GM21737 (cell line): ENCODE data around the gene SLC38A10.

Experiments used
- ATAC-seq: cut with Tn5 transposase; IDR thresholded peaks from one replicate; pipeline ENCODE4 v1.9.1; 2021; ENCODE audit warnings: mild to moderate bottlenecking, moderate library complexity; ENCODE audit not compliant: unreplicated experiment

The SLC38A10 gene

GRCh38 chr17:81331527-81332043 is 36.5 kb upstream of the SLC38A10 start:
- no peak for ATAC-seq

GRCh38 chr17:81330884-81331245 is 35.8 kb upstream of the SLC38A10 start:
- ATAC-seq, result no peak

DNA sequence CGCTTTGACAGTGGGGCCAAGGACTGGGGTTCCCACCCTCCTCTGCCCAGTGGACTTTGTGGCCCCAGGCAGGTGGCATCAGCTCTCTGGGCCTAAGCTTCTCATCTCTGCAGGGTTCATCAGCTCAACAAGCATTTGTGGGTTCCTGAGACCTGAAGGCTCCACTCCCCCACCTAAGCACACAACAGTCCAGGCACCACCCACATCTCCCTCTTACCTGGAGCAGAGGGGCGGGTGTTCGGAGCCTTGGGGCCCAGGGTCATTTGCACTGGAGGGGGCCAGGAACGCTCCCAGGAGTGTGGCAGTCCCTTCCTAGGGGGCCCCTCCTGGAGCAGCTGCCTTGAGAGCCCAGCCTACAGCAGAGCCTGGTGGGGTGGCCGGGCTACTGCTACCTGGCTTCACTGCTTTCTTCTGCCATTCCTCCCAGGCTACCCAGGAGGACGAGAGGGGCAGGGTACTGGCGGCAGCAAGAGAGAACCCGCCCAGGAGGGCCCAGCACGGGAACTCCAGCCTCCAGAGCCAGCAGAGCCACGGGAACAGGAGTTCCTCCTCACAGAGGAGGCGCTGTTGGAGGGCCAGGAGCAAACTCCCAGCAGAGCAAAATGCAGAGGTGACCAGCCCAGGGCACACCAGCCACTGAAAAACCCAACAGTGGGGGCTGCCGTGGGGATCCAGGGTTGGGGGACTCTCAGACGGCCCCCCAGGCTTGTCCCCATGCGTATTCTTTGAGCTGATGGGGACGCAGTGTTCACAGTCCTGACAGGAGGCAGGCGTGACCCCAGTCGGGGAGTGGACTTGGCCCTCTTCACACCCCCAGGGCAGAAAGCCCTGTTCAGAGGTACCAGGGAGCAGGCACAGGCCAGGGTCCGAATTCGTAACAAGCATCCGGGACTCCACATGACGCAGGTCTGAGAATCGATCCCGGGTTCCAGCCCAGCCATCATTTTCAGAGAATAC is 35.1 kb upstream of the SLC38A10 start:
- no peak for ATAC-seq

DNA sequence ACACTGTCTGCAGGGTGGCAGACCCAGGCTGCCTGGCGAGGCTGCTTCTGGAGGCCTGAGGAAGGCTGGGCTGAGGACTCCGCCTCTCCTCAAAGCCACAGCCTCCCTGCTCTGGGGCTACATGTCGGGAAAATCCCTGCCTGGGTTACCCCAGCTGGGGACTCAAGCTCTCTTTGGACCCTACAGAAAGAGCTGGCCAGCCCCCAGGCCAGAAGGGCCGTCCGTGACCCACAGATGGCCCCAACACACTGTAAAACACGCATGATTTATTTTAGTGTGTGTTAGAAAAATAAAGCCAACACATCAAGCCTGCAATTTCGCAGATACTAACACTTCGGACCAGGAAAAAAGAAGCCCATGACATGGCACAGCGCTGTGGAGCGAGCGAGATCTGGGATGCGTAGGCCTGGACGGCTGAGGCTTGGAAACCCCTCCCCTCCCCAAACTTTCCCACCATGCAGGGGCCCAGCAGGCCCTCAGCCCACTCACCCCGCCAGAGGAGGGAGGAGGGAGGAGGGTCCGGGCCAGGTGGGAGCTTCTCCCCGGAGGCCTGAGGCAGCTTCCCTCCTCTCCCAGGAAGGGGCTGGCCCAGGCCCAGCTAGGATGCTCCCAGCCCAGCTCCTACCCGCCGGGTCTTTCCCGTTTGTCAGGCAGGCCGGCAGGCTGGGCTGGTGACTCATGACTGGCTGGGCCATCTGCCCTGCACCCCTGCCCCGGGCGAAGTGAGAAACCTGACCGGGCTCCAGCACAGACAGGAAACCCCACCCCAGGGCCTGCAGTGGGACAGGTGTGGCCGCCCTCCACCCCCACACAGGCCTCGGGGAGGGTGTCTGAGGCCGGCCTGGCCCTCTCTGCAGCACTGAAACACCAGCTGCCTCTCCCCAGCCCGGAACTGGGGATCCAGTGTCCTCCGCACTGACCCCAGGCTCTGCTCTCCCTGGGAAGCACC is 34.1 kb upstream of the SLC38A10 start:
- ATAC-seq, result no peak

- no peak for ATAC-seq
These were observed 33.4 kb upstream of the SLC38A10 start for GRCh38 chr17:81328489-81328888.

GRCh38 chr17:81325714-81326358 is 30.7 kb upstream of the SLC38A10 start:
- no peak for ATAC-seq

- ATAC-seq, result no peak
These were observed 30.0 kb upstream of the SLC38A10 start for GRCh38 chr17:81324851-81325713.

GRCh38 chr17:81324177-81324850 is 29.2 kb upstream of the SLC38A10 start:
- ATAC-seq, result no peak

- no peak for ATAC-seq
These were observed 28.3 kb upstream of the SLC38A10 start for GRCh38 chr17:81323411-81323868.

DNA sequence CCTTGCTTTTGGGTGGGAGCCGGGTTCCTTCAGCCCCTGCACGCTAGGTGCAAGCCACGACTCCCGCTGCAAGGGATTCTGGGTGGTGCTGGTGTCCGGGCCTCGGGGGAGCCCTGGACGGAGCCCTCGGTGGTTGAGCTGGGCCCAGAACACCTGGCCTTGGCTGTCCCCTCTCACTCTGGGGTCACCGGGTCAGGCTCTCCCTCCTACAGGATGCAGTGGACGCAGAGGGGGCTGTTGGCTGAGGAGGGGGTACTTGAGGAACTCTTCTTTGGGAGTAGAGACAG is 27.9 kb upstream of the SLC38A10 start:
- no peak for ATAC-seq

GRCh38 chr17:81322271-81323082 is 27.4 kb upstream of the SLC38A10 start:
- no peak for ATAC-seq

DNA sequence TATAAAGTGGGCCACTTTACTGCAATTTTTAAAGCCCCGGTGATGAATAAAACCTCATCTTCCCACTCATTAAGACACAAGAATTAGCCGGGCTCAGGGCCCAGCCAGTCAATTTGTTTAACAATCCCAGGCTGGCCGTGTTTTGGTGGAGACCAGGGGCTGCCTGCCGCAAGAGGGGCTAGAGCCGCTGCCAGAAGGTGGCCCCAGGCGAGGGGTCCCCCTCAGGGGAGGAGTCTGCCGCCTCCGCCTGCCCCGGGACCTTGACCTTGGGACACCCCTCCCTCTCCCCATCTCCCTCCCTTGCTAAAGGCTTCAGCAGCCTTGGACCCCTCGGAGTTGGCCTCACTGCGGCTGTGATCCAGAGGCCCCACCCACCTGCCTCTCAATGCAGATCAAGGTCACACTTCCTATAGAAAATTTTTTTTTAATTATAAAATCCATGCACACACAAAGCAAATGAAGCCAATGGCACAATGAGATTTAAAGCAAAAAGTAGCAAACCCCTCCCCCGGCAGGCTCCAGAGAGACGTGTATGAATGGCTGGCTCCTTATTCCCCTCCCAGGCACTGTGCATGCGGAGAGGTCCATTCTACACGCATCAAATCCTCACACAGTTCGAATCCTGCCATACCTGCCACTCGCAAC is 23.0 kb upstream of the SLC38A10 start:
- ATAC-seq, result no peak

DNA sequence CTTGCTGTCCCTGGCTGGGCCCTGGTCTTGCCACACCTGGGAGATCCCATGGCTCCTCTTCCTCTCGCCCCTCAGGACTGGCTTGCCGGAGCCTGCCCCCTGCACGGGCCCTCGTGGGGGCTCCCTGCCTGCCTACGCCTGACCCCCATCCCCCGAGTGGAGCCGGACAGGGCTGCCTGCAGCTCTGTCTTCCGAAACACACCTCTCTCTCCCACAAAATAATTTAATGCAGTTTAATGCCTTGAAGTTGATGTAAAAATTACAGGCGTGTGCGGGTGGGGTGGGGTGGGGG is 22.4 kb upstream of the SLC38A10 start:
- ATAC-seq, result no peak

GRCh38 chr17:81315885-81316391 is 20.8 kb upstream of the SLC38A10 start:
- ATAC-seq, result no peak

DNA sequence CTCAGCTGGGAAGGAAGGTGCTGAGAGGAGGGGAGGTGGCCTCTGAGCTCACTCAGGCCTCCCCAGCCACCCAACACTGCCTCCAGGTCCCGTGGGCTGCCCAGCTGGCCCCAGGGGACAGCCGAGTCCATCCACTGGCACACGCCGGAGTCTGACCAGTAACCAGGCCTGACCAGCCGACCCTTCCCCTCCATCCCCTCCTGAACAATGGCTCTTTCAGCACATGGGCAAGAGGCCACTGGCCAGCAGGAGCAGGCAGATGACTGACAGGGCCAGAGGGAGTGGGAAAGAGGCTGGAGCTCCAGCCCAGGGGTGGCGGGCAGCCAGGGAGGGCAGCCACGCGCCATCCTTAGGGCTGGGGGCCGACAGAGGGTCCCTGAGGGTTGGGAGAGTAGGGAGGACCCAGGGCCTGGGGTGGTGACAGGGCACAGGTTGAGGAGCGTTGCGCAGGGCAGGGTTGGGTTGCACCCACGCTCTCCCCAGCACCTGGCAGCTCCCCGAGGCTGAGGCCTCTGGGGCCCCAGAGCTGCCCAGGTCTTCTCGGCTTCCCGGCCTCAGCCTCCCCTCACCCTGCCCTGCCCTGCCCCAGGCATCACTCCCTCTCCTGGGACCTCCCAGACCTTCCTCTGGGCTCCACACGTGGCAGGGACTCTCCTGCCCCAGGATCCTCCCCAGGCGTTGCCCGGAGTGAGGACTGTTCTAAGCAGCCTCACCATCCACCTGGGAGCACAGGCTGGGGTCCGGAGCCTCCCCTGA is 20.2 kb upstream of the SLC38A10 start:
- ATAC-seq, result no peak

GRCh38 chr17:81314398-81315081 is 19.4 kb upstream of the SLC38A10 start:
- no peak for ATAC-seq
